GM12864 (cell line): Measurements from ENCODE around the gene CLEC7A.

Experiments used
- DNase-seq: peaks from one replicate; pipeline ENCODE4 v3.0.0-alpha.2; 2011; ENCODE audit warnings: low read depth
- H3K4me3 ChIP-seq: 2 replicates; pipeline ENCODE4 v1.5.1; 2011; ENCODE audit warnings: mild to moderate bottlenecking, low read depth, low read length, control low read depth
- TF ChIP-seq, protein P1 (sequence below): IDR thresholded peaks from 2 replicates; pipeline ENCODE4 v1.5.1; 2011; ENCODE audit warnings: low read depth, mild to moderate bottlenecking, moderate library complexity, low read length, control low read depth, inconsistent platforms; ENCODE audit errors: missing control alignments

The CLEC7A gene

DNA sequence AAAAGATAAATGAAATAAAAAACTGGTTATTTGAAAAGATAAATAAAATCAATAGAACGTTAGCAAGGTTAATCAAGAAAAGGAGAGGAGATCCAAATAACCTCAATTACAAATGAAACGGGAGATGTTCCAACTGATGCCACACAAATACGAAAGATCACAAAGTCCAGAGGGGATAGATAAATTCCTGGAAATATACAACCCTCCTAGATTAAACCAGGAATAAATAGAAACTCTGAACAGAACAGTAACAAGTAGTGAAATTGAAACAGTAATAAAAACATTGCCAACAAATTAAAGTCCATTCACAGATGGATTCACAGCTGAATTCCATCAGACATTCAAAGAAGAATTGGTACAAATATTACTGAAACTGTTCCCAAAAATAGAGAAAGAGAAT, 43.6 kb downstream of the CLEC7A start:
- DNase-seq: no peak
- H3K4me3 ChIP-seq: no peak overlapping the region
- TF ChIP-seq, protein P1, sequence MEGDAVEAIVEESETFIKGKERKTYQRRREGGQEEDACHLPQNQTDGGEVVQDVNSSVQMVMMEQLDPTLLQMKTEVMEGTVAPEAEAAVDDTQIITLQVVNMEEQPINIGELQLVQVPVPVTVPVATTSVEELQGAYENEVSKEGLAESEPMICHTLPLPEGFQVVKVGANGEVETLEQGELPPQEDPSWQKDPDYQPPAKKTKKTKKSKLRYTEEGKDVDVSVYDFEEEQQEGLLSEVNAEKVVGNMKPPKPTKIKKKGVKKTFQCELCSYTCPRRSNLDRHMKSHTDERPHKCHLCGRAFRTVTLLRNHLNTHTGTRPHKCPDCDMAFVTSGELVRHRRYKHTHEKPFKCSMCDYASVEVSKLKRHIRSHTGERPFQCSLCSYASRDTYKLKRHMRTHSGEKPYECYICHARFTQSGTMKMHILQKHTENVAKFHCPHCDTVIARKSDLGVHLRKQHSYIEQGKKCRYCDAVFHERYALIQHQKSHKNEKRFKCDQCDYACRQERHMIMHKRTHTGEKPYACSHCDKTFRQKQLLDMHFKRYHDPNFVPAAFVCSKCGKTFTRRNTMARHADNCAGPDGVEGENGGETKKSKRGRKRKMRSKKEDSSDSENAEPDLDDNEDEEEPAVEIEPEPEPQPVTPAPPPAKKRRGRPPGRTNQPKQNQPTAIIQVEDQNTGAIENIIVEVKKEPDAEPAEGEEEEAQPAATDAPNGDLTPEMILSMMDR: no peak

DNA sequence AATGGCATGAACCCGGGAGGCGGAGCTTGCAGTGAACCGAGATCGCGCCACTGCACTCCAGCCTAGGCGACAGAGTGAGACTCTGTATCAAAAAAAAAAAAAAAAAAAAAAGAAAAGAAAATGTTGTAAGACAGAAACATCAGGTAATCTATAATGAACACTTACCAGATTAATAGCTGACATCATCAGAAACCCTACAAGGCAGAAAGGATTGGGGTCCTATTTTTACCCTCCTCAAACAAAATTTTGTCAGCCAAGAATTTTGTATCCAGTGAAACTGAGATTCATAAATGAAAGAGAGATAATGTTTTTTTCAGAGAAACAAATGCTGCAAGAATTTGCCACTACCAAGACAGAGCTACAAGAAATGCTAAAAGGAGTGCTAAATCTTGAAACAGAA, 45.3 kb downstream of the CLEC7A start:
- H3K4me3 ChIP-seq: no peak overlapping the region
- no peak for DNase-seq
- TF ChIP-seq, protein P1: no peak

DNA sequence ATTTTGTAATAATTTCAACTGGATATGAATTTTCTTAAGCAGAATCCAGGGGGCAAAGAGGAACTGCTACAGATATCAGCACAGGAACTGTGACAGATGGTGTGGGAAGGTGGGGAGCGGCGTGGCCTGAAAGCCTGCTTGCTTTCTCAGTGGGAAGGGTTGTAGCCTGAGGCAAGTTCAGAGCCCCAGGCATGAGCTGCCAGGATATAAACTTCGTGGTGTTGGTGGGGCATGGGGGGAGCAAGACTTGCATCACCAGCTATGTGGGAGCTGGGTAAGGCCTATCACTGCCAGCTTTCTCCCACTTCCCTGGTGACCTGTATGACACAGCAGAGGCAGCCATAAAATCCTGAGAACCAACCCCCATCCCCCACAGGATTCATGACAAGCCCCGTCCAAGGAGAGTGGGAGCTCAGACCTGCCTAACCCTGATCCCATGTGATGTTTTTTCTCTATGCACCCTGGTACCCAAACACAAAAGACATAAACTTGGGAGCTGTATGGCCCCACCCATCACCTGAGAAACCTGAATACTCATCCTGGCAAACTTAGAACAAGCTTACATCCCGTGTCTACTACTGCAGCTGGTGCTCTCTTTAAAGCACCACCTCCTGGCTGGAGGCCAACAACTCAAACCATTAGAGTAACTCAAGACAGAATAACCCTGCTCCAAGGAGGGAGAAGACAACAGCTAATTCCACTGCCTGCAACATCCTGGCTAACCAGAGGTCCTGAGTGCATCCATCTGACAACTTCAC, 47.7 kb downstream of the CLEC7A start:
- no peak overlapping the region for H3K4me3 ChIP-seq
- no peak for DNase-seq
- TF ChIP-seq, protein P1: no peak

DNA sequence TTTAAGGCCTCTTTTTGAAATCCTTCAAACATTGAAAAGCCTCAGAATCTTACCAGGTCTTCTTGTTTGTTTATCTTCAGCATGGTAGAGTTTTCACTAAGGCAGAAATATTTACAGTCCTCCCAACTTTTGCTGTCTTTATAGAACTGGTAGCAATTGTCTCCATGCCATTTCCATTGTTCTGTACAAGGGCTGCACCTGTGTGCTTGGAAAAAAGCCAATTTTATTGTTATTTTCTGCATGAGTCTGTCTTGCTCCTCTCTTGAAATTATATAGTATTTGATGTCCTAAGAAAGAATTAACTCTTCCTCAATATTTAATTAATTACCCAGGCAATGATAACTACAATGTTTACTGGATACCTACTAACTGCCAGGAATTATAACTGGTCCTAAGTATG, 54.5 kb downstream of the CLEC7A start:
- H3K4me3 ChIP-seq: no peak overlapping the region
- TF ChIP-seq, protein P1: no peak
- DNase-seq: no peak

DNA sequence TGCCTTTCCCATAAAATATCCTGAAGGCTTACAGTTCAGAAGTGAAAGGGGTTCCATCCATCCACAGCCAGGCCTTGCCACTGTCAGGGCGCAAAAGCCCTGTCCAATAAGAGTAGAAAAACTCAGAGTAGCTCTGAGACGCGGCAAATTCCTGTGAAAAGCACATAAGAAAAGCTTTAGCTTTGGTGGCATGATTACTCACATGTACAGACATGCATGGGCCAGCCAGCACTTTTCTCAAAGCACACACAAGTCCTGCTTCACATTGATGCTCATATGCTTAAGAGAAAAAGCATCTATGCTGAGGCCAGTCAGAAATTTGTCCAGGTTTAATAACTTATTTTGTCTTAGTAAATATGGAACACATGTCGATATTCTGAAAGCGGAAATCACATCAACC, 56.7 kb downstream of the CLEC7A start:
- TF ChIP-seq, protein P1: no peak
- DNase-seq: no peak
- H3K4me3 ChIP-seq: no peak overlapping the region

DNA sequence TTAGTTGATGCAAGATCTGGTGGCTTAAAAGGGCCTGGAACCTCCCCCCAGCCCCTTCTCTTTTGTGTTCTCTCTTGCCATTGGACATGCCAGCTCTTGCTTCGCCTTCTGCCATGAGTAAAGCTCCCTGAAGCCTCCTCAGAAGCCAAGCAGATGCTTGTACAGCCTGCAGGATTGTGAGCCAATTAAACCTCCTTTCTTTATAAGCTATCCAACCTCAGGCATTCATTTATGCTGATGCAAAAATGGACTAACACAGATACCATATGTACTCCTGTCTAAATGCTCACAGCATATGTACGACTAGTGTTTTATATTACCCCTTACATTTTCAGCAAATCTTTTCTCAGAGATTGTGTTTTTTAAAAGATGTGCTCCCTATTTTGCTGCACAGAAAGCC, 57.9 kb downstream of the CLEC7A start:
- H3K4me3 ChIP-seq: no peak overlapping the region
- TF ChIP-seq, protein P1: no peak
- DNase-seq: no peak

DNA sequence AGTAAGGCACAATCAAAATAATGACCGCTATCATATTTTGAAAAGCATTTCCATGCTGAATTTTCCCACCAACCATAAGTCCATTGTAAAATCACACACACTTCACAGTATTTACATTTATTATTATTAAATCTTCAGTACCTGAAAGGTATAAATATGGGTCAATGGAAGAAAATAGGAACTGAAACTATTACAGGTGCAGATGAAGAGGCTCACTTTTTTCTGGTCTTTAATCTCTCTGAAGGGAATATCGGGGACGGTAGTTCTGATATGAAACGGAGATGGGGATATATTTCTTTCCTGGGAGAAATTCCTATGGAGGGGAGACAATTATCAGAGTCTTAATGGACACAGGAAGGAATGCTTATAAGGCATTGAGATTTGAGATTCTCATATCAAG, 59.6 kb downstream of the CLEC7A start:
- TF ChIP-seq, protein P1: no peak
- no peak for DNase-seq
- no peak overlapping the region for H3K4me3 ChIP-seq
